Stimulated activated CD4-positive, alpha-beta T cell treated with anti-CD3 and anti-CD28 coated beads, Interleukin-15, amount 100 ng/mL, for 48 hours (primary cell): ENCODE results near the gene AGTPBP1.
A peak's percentile ranks its signal among the peaks of the same experiment; 100 is the strongest.
"Not testable (repeated sequence)": the region's sequence is repeated elsewhere in the genome, so short reads cannot be mapped to it uniquely, and the experiment has no call there.

Experiments used
- DNase-seq, 2 donors: peaks; one replicate each; pipeline ENCODE4 v3.0.0-alpha.2; 2020; ENCODE audit warnings: low read depth in 2 of 2

The AGTPBP1 gene

DNA sequence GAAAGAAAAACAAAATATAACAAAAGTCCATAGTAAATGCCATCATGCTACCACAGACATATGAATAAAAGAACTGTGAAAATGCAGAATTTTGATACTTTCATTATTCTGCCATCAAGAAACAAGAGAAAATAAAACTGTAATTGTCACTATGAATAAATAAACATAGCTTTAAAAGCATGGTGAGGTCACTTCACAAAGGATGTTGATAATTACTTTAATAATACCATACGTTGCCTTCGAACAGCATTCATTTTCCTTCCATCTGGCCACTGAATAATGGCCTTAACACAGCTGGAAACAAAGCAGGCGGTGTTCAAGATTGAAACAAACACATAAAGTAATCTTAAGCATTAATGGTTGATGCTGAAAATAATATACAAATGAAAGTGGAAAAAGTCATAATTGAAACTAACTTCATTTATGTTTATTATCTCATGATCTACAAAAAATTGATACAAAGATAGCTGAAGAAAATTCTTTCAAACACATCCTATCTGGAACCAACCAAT lies 102.0 kb downstream of the AGTPBP1 start:
- no peak for DNase-seq

DNA sequence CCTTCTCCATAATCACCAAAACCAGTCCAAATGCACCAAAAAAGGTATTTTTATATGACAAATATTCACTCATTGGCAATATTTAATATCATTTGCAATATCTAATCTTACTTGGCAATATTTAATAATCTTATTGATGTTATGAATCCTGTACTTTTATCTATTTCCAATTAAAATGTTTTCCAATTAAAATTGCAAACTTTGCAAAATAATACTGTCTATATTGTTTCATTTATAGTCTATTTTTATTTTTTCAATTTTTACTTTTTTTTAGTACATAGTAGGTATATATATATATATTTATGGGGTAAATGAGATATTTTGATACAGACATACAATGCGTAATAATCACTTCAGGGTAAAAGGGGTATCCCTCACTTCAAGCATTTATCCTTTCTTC lies 109.9 kb downstream of the AGTPBP1 start:
- DNase-seq: no peak

DNA sequence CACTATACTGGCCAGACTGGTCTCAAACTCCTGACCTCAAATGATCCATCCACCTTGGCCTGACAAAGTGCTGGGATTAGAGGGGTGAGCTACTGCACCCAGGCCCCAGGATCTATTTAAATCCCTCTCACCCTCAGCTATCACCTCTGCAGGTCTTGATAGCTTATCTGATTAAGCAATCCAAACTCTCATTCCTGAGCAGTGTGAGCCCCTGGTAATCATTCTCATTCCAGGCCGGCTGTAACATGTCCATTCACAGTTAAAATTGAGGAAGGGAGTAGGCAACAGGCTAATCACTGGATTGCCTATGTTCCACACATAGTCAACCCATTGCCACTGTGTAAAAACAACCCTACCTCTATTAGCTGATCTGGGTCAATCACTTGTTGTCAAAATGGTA lies 111.1 kb downstream of the AGTPBP1 start:
- no peak for DNase-seq

GRCh38 chr9:85617141-85617670 lies 124.5 kb downstream of the AGTPBP1 start:
- DNase-seq: no peak

DNA sequence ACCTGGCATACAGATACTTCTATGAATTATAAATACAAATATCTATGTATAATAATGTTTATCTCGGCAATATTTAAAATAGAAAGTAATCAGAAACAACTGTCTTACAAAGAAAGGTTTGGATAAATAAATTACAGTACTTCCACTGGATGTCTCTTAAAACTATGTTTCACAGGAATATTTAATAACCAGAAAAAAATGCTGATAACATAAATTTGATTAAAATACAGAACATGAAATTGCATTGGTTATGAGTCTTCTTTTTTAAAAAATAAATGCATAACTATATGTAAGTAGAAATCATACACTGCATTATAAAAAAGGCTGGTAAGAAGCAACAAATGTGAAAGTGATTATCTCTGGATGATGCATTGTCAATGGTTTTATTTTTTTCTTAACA lies 126.0 kb downstream of the AGTPBP1 start:
- no peak for DNase-seq

- peak in 1 of 2 donors; percentile 24 for DNase-seq
Observed at GRCh38 chr9:85610074-85610860, 131.5 kb downstream of the AGTPBP1 start.

DNA sequence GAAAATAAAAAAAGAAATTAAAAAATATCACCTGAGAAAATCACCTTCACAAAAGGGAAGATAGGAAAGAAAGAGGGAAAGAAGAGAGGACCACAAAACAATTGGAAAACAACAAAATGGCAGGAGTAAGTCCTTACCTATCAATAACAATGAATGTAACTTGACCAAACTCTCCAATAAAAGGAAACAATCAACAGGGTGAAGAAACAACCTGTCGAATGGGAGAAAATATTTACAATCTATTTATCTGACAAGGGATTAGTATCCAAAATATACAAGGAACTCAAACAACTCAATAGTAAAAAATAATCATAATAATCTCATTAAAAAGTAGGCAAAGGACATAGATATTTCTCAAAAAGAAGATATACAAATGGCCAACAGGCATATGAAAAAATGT lies 135.8 kb downstream of the AGTPBP1 start:
- no peak for DNase-seq

- DNase-seq: no peak
Observed at GRCh38 chr9:85603936-85604335, 137.8 kb downstream of the AGTPBP1 start.

DNA sequence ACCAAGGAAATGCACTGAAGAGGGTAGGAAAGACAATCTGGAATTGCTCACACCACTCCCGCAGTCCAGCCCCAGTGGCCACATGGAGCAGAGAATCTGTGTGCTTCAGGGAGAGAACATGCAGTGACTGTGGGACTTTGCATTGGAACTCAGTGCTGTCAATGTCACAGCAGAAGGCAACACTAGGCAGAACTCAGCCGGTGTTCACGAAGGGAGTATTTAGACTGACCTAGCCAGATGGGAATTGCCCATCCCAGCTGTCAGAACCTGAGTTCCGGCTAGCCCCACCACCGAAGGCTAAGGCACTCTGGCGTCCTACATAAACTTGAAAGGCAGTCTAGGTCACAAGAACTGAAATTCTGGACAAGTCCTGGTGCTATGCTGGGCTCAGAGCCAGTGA lies 139.0 kb downstream of the AGTPBP1 start:
- DNase-seq: no peak

- DNase-seq: no peak
Observed at GRCh38 chr9:85600675-85601263, 141.0 kb downstream of the AGTPBP1 start.

DNA sequence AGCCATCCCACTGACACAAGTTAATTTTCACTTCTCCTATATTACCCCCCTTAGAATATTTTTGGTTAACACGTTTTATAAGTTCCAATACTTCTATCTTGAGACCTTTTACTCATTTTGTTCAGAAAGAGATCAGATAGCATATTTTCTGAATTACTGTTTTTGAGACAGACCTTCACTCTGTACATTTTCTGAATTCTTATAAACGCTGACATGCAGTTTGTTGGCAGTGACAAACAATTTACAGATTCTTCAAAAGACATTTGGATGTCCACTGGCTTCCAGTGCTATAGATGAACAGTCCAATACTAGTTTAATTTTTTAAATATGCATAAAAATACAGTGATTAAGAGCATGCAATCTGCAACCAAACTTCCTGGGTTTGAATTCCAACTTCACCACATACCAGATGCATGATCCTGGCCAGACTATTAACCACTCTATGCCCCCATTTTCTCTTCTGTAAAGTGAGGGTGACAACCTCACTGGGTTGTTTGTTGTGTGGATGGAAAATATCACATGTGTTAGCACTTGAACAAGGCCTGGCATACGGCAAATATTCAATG lies 142.1 kb downstream of the AGTPBP1 start:
- no peak for DNase-seq

- no peak for DNase-seq
Observed at GRCh38 chr9:85594316-85594715, 147.4 kb downstream of the AGTPBP1 start.

DNA sequence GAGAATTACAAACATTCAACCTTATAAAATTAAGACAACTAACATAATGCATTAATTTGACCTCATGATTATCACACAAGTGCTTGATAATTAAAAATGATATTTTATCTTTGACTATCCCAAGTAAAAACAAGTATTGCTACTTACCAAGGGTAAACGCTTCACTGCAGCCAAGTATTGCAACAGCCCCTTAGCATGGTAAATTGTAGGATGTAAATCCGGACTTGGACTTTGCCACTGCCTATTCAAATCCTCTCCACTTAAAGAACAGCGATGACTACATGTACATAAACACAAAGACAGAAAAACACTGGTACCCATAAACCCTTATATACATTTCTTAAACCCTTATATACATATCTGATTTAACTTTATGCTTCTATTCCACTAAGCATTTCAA lies 155.1 kb downstream of the AGTPBP1 start:
- no peak for DNase-seq

DNA sequence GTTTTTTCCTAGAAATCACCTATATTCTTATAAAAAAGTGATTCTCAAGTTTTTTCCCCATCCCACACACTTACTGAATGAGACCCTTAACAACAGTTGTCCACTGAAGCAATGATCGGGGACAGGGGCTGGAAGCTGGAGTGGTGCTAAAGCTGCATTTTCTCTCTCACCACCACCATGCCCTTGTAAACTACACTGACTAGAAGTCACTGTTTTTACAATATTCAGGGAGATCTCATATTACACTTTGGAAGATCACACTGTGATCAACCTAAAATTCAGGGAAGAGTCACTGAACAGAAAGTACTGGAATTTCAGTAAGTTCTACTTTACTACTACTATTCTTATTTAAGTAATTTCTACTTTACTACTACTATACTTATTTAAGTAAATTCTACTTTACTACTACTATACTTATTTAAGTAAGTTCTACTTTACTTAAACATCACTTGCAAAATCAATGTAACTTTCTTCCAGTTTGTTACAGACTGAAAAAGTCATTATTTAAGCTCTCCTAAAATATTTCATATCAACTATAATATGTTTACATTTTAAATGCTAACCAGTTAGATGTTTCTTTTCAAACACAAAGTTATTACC lies 164.3 kb downstream of the AGTPBP1 start:
- no peak for DNase-seq

GRCh38 chr9:85575868-85576267 lies 165.9 kb downstream of the AGTPBP1 start:
- no peak for DNase-seq

DNA sequence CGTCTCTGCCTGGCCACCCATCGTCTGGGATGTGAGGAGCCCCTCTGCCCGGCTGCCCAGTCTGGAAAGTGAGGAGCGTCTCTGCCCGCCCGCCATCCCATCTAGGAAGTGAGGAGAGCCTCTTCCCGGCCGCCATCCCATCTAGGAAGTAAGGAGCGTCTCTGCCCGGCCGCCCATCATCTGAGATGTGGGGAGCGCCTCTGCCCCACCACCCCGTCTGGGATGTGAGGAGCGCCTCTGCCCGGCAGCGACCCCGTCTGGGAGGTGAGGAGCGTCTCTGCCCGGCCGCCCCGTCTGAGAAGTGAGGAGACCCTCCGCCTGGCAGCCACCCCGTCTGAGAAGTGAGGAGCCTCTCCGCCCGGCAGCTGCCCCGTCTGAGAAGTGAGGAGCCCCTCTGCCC lies 168.2 kb downstream of the AGTPBP1 start:
- DNase-seq: not testable (repeated sequence)

DNA sequence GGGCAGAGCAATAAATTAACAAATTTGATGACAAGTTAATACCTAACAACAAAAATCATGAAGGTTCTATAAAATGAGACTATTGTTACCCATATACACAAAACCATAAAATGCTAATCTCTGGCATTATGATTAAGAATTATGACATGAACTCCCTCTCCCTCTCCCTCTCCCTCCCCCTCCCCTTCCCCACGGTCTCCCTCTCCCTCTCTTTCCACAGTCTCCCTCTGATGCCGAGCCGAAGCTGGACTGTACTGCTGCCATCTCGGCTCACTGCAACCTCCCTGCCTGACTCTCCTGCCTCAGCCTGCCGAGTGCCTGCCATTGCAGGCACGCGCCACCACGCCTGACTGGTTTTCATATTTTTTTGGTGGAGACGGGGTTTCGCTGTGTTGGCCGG lies 168.8 kb downstream of the AGTPBP1 start:
- DNase-seq: not testable (repeated sequence)

DNA sequence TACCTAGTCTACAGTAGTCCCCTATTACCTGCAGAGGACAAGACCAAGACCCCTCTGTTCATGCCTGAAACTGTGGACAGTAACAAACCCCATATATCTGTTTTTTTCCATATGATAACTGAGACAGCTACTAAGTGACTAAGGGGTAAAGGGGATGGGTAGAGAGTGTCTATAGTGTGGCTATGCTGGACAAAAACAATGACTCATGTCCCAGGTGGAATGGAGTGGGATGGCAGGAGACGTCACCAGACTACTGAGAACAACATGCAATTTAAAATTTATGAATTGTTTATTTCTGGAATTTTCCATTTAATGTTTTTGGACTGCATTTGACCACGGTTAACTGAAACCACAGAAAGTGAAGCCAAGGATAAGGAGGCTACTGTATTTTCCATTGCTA lies 171.8 kb downstream of the AGTPBP1 start:
- no peak for DNase-seq

- DNase-seq: no peak
Observed at GRCh38 chr9:85559526-85559925, 182.2 kb downstream of the AGTPBP1 start.

DNA sequence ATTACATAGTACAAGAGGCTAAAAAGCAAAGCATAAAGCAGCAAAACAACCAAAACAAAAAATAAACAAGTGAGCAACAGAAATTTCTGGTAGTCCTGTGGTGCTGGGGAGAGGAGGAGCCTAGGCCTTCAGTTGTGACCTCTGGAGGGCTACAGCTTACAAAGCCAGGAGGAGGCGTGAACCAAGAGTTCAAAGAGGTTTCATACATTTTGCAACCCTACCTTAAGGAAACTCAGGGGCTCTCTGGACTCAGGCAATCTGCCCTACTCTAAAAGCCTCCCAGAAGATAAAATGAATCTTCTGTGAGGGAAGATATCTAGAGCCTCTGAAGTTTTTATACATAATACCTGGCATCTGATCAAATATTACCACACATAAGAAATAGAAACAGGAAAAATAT lies 187.4 kb downstream of the AGTPBP1 start:
- DNase-seq: no peak

- no peak for DNase-seq
Observed at GRCh38 chr9:85553475-85553874, 188.3 kb downstream of the AGTPBP1 start.

GRCh38 chr9:85547599-85547998 lies 194.2 kb downstream of the AGTPBP1 start:
- no peak for DNase-seq
